Gastrocnemius medialis (tissue), 4 donors: ENCODE data around the gene RGMA. TPM values are rescaled to one million over a fixed set of nuclear protein-coding genes. Genes with fewer than 3 reads are reported as not detected.
A peak's percentile ranks its signal among the peaks of the same experiment; 100 is the strongest.

Experiments
- ATAC-seq, 2 donors: fragments of 150-250 bp; one replicate each; pipeline ENCODE4 v1.9.1; 2016
- DNase-seq, 2 donors: peaks; one replicate each; pipeline ENCODE4 v3.0.0-alpha.2; 2019
- H3K27ac ChIP-seq, 4 donors: fragments of 200-600 bp; sonication (generic); 1 replicate in 1 of 4; 2 replicates in 3 of 4; pipeline ENCODE4 v1.5.1; 2016 to 2018; ENCODE audit warnings: mild to moderate bottlenecking in 2 of 4, moderate library complexity in 1 of 4
- H3K27me3 ChIP-seq, 3 donors: fragments of 200-600 bp; sonication (generic) in 2 of 3; 1 replicate in 1 of 3; 2 replicates in 2 of 3; pipeline versions ENCODE4 v1.5.1 to v1.6.0; 2016 to 2019; ENCODE audit warnings: mild to moderate bottlenecking in 1 of 3, moderate library complexity in 1 of 3
- H3K36me3 ChIP-seq, 2 donors: fragments of 200-600 bp; sonication (generic) in 1 of 2; one replicate each; pipeline ENCODE4 v1.5.1; 2017 to 2018
- H3K4me1 ChIP-seq, 2 donors: fragments of 200-600 bp; sonication (generic) in 1 of 2; one replicate each; pipeline ENCODE4 v1.5.1; 2016 to 2017; ENCODE audit warnings: mild to moderate bottlenecking in 2 of 2
- H3K4me3 ChIP-seq, 4 donors: fragments of 200-600 bp; sonication (generic) in 3 of 4; 1 replicate in 1 of 4; 2 replicates in 3 of 4; pipeline ENCODE4 v1.5.1; 2016 to 2019; ENCODE audit warnings: mild to moderate bottlenecking in 2 of 4
- H3K9me3 ChIP-seq, 3 donors: fragments of 200-600 bp; sonication (generic) in 2 of 3; 1 replicate in 1 of 3; 2 replicates in 2 of 3; pipeline ENCODE4 v1.5.1; 2016 to 2019
- CTCF ChIP-seq, 5 experiments: fragments of 450-650 bp in 3 of 5; fragments of 200-600 bp in 2 of 5; sonication (generic) in 2 of 5; IDR thresholded peaks in 4 of 5; conservative IDR thresholded peaks in 1 of 5; 1 replicate in 4 of 5; 2 replicates in 1 of 5; pipeline ENCODE4 v1.5.1; 2016 to 2019; ENCODE audit warnings: antibody characterized with exemption in 5 of 5, mild to moderate bottlenecking in 3 of 5, moderate library complexity in 3 of 5
- POLR2A ChIP-seq, 2 donors: fragments of 450-650 bp; IDR thresholded peaks; one replicate each; pipeline ENCODE4 v1.6.1; 2017; ENCODE audit warnings: antibody characterized with exemption in 2 of 2, mild to moderate bottlenecking in 2 of 2, moderate library complexity in 2 of 2
- in situ Hi-C, 4 donors: fragments of 200-750 bp; cut with MboI; loops; one replicate each; pipeline versions ENCODE4 v1.15.0 to v1.8.0; 2017; ENCODE audit warnings: low sequenced_read_pairs in 4 of 4
- intact Hi-C: fragments of 100-400 bp; cut with DNase I; formaldehyde crosslinking; loops from one replicate; pipeline ENCODE4 v1.15.1; 2023; ENCODE audit warnings: low total_unique reads
- total RNA-seq, 4 donors: library from RNA; depleted of rRNA; stranded (reverse); fragments of >200 nt; gene quantifications; one replicate each; pipeline versions ENCODE4 v1.1.0 to v1.2.3, GENCODE V29; 2016

The RGMA gene
- total RNA-seq, 4 donors from 2014 or later = 150 to 290 (median 184) TPM

GRCh38 chr15:93058904-93059427 is 30.0 kb downstream of the RGMA start:
- Histone ChIP-seq H3K4me3 (no peak overlapping the region), H3K36me3 (peaks cover 0 to 14% of the 10 kb centered on the region in 2 donors), H3K4me1 (peaks cover 69 to 90% of the 10 kb centered on the region in 2 donors), H3K9me3 (no peaks in the 10 kb centered on the region), H3K27ac (peak overlapping the region; percentile 23 to 94 (median 60)), H3K27me3 (no peaks in the 10 kb centered on the region)
- TF ChIP-seq POLR2A (IDR thresholded peaks at IDR 0.05) = no peak
- no peak for ATAC-seq
- in situ Hi-C loops (loop anchor here in 1 of 4 donors (25.0 kb wide), 1 partner anchor 928 kb away; no protein-coding TSS in a partner anchor), intact Hi-C loops (no loop called here)
- no peak for DNase-seq

- no peak for TF ChIP-seq POLR2A (IDR thresholded peaks at IDR 0.05)
- no peak for TF ChIP-seq CTCF (IDR thresholded peaks at IDR 0.05 in 4 of 5, conservative IDR thresholded peaks at IDR 0.05 in 1 of 5)
- peaks cover 61 to 89% of the 10 kb centered on the region in 2 donors for H3K4me1 ChIP-seq
- no peaks in the 10 kb centered on the region for H3K27me3 ChIP-seq
- in situ Hi-C loops = loop anchor here in 1 of 4 donors (25.0 kb wide), 1 partner anchor 929 kb away; no protein-coding TSS in a partner anchor
- intact Hi-C loops = no loop called here
- H3K36me3 ChIP-seq = peaks cover 0 to 14% of the 10 kb centered on the region in 2 donors
- no peak for ATAC-seq
- no peak for DNase-seq
- no peak overlapping the region for H3K4me3 ChIP-seq
- H3K27ac ChIP-seq = peak overlapping the region; percentile 17 to 94 (median 57)
- H3K9me3 ChIP-seq = no peaks in the 10 kb centered on the region
Measured at GRCh38 chr15:93058128-93058527, 30.9 kb downstream of the RGMA start.

DNA sequence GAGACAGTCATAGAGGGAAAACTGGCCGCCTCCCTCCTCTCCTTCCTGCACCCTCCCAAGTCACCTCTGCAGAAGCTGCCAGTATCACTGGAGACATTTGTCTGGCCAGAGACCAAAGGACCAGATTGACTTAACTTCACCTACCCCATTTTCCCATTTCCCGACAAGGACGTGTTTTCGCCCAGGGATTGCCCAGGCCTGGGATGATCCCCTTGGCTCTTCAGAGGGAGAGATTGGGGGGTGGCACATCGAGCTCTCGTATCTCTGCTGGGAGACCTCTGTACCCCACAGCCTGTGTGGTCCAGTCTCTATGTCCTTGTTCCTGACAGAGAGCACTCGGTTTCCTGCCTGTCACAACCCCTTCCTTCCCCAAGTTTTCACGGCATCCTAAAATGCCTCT is 31.4 kb downstream of the RGMA start:
- Histone ChIP-seq H3K4me3 (no peak overlapping the region), H3K9me3 (no peaks in the 10 kb centered on the region), H3K4me1 (peaks cover 56 to 87% of the 10 kb centered on the region in 2 donors), H3K36me3 (peaks cover 0 to 14% of the 10 kb centered on the region in 2 donors), H3K27ac (peak overlapping the region; percentile 17 to 94 (median 57)), H3K27me3 (no peaks in the 10 kb centered on the region)
- intact Hi-C loops = no loop called here
- TF ChIP-seq POLR2A (IDR thresholded peaks at IDR 0.05) (no peak), CTCF (IDR thresholded peaks at IDR 0.05 in 4 of 5, conservative IDR thresholded peaks at IDR 0.05 in 1 of 5) (no peak)
- in situ Hi-C loops = loop anchor here in 1 of 4 donors (25.0 kb wide), 1 partner anchor 930 kb away; no protein-coding TSS in a partner anchor
- DNase-seq = no peak
- no peak for ATAC-seq

- no peak for DNase-seq
- intact Hi-C loops = no loop called here
- peaks cover 52 to 80% of the 10 kb centered on the region in 2 donors for H3K4me1 ChIP-seq
Measured at GRCh38 chr15:93056836-93057235, 32.2 kb downstream of the RGMA start.

GRCh38 chr15:93055211-93055610 is 33.8 kb downstream of the RGMA start:
- DNase-seq = peak in 1 of 2 donors; percentile 25
- TF ChIP-seq POLR2A (IDR thresholded peaks at IDR 0.05) (no peak), CTCF (IDR thresholded peaks at IDR 0.05 in 4 of 5, conservative IDR thresholded peaks at IDR 0.05 in 1 of 5) (no peak)
- Histone ChIP-seq H3K4me1 (peaks cover 37 to 65% of the 10 kb centered on the region in 2 donors), H3K27me3 (no peaks in the 10 kb centered on the region), H3K9me3 (no peaks in the 10 kb centered on the region), H3K27ac (peak overlapping the region in 2 of 4 donors; percentile 35 to 94), H3K4me3 (no peak overlapping the region), H3K36me3 (peaks cover 0 to 34% of the 10 kb centered on the region in 2 donors)
- ATAC-seq = no peak
- in situ Hi-C loops = loop anchor here in 1 of 4 donors (25.0 kb wide), 1 partner anchor 932 kb away; no protein-coding TSS in a partner anchor
- intact Hi-C loops = no loop called here

More at GRCh38 chr15:93056836-93057235, 32.2 kb downstream of the RGMA start:
- TF ChIP-seq POLR2A (IDR thresholded peaks at IDR 0.05) = no peak
- H3K9me3 ChIP-seq = no peaks in the 10 kb centered on the region
- ATAC-seq = no peak
- in situ Hi-C loops = loop anchor here in 1 of 4 donors (25.0 kb wide), 1 partner anchor 930 kb away; no protein-coding TSS in a partner anchor
- H3K36me3 ChIP-seq = peaks cover 0 to 18% of the 10 kb centered on the region in 2 donors
- no peaks in the 10 kb centered on the region for H3K27me3 ChIP-seq
- peak overlapping the region; percentile 33 to 94 (median 57) for H3K27ac ChIP-seq
- no peak overlapping the region for H3K4me3 ChIP-seq
